Activated CD4-positive, alpha-beta T cell treated with anti-CD3 and anti-CD28 coated beads for 4 hours (primary cell): ENCODE results near the gene FAM227B.
"Not testable (repeated sequence)": the region's sequence is repeated elsewhere in the genome, so short reads cannot be mapped to it uniquely, and the experiment has no call there.

Experiments used
- DNase-seq, 2 donors: peaks; one replicate each; pipeline ENCODE4 v3.0.0-alpha.2; 2020

The FAM227B gene, protein sequence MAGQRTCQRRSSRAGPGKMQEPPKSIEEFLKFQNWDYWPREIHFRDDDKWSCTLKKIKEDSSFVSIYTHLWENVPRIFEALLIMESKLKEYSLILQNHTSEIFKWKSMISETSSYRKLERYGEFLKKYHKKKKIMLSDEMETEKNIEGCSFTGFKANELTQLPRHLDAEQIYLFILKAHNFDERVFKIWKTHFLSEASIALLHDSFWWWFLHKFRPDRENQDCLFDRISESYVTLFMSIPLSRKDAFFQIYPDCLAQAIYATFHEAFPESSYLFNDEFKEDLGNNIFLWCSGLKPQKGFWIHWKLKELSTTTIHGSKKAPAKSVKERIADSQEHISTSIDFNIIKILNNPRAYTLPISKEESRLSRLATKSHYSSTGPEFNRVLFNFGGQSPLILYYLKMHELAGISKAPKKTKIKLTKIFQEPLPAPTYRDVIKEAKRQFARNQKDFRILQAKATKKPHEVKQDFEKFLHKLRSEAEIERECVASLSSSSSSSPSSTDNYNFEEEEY

DNA sequence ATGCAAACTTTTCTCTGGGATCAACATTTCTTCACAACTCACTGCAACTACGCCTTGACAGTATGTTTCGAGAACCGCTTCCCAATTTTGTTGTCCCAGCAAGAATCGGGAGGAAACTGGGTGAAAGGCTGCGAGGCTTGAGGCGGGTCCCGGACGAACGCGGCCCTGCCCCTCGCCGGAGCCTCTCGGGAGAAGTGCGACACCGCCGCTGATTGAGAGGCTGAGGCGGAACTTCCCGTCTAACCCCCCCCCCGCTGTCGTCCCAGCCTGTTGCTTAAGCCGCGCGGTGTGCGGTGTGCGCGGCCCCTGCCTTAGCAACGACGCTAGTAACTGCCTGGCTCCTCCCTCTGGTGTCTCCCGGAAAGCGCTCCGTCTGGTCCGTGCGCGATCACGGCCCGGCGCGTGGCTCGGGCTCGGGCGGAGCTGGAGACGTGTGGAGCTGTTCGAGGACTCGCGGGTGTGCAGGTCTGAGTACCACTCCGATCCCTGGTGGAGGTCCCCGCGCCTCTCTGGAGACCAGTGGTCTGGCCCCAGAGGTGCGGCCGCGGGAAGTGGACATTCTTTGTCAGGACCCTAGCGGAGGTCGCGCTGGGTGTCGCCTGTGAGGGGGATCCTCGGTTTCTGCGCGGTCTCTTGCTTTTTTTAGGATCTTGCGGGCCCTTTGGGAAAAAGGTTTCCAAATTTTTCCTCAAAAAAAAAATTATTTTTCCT, at the start of gene FAM227B, which contains the start of gene DTWD1:
Gene FAM227B, minus strand, starts transcription at position 161 of the 711 bp plus-strand sequence. CDS start 5,647 bp downstream, outside the sequence.
Gene DTWD1, plus strand, starts transcription at position 391 of the 711 bp plus-strand sequence. CDS start 4,120 bp downstream, outside the sequence.
- peak; percentile 90 to 93 for DNase-seq

DNA sequence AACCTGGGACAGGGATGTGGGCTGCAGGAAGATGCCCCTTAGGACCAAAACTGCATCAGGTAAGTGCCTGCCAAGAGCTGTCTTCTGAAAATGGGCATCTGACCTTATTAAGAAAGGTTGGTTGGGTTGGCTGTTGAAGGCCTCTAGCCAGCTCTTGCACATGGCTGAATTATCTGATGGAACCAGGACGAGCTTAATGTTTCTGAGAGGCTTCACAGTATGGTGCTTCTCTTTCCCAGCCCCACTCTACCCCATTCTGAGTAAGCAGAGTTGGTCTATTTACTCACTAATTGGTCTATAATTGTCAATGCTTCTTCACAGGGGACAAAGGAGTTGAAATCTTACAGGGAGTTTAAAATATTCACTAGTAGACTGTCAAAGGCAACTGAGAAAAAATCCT, 48.7 kb upstream of the FAM227B start:
- no peak for DNase-seq

DNA sequence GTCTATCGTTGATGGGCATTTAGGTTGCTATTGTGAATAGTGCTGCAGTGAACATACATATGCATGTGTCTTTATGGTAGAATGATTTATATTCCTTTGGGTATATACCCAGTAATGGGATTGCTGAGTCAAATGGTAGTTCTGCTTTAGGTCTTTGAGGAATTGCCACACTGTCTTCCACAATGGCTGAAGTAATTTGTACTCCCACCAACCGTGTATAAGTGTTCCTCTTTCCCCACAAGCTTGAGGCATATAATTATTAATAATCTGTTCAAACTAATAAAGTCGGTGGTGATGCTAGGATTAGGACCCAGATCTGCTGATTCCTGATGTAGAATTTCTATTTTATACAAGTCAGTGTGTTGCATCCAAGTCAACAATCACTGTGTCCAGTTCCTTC, 45.9 kb upstream of the FAM227B start:
- not testable (repeated sequence) for DNase-seq

DNA sequence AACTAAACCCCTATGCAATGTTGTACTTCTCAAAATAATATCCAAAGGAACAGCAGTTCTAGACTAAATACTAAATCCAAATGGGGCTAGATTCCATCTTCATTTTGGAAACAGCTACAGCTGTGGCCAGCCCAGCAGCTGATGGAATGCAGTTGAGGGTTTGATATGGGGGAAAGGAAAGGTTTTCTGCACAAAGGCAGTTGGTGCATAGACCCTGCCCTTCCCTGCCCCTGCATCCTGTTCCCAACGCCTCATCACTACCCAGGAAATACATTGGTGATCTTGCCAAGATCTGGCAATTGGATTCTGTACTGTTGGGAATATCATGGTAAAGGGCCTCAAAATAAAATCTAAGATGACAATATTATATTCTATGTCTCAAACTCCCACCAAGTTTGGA, 44.1 kb upstream of the FAM227B start:
- DNase-seq: no peak

DNA sequence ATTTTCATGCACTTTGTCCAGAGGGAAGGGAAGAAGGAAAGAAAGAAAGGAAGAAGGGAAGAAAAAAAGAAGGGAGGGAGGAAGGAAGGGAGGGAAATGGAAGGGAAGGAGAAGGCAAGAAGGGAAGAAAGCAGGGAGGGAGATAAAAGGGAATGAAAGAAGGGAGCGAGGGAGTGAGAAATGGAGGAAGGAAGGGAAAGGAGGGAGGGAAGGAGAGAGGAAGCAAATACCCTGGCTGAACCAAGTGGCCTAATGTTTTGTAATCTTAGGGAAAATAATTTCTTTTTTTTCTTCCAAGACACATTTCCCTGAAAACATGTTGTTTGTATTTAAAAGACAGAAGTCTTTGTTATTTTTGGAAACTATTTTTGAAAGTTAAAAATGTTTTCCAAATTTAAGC, 36.1 kb upstream of the FAM227B start:
- DNase-seq: no peak

DNA sequence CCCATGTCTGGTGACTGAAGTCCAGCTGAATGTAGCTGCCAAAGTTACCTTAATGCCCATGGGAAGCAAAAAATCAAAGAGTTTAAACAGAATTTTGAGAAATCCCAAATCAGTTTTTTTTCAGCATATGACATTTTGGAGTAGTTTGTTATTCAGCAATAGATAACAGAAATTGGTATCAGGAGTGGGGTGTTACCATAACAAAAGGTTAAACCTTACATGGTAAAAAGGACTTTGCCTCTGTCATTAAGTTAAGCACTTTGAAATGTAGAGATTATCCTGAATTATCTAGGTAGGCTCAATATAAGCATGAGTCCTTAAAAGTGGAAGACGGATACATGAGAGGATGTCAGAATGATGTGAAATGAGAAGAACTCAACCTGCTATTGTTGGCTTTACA, 32.3 kb upstream of the FAM227B start:
- no peak for DNase-seq

DNA sequence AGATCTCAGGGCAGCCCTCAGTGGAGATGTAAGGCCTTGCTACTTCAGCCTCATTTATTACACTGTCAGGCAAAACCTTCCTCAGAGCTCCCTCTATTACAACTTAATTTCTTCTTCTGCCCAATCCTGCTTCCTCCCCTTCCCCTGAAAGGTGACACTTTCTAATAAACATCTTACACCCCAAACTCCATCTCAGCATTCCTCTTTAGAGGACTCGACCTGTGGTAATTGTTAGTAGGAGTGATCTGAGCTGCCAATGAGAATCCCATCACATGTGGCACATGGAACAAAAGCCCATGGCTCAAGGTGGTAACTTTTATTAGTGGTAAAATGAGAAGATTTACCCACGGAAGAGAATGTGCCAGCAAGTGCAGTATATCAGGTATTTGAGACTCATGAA, 30.1 kb upstream of the FAM227B start:
- DNase-seq: no peak

DNA sequence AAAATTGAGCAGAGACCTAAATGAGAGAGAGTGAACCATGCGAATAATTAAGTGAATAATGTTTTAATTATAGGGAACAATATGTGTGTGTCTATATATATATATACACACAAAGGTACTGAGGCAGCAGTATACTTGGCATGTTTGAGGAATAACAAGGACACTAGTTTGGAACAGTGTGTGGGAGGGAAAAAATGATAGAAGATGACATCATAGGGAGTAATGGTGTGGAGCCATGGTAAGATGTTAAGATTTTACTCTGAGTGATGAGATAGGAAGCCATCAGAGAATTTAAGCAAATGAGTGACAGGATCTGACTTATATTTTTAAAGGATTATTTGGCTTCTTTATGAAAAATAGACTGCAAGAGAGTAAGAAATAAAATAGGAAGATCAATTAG, 29.4 kb upstream of the FAM227B start:
- DNase-seq: no peak

DNA sequence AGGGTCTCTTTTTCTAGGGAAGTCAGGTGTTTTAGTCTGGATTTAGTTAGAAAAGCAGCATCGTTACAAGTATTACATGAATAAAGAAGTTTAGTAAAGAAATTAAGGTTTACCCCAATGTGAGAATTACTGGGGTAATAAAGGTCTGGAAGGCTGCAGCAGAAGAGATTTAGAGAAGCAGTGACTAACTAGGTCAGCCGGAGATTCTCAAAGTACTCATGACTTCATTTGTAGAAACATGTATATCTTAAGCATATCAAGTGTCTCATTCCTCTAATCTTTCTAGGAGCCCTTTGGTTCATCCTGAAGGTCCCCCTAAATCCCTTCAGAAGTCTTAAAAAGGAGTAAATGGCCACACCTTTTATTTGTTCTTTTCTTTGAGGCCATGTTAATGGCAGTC, 26.3 kb upstream of the FAM227B start:
- no peak for DNase-seq

DNA sequence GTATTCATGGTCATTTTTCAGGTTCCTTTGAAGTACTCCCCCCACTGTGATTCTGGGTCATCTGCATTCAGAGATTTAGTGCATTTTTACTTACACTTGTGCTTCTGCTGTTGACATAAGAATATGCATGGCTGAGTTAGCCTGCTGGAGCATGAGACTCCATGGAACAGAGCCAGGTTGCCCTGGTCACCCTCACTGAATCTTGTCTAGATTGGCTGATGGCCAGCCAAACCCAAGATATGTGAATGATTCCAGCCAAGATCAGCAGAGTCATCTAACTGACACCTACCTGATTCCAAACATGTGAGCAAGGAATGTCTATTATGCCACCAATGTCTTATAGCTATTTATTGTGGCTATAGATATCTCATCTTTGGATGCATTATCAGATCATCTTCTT, 25.3 kb upstream of the FAM227B start:
- no peak for DNase-seq

DNA sequence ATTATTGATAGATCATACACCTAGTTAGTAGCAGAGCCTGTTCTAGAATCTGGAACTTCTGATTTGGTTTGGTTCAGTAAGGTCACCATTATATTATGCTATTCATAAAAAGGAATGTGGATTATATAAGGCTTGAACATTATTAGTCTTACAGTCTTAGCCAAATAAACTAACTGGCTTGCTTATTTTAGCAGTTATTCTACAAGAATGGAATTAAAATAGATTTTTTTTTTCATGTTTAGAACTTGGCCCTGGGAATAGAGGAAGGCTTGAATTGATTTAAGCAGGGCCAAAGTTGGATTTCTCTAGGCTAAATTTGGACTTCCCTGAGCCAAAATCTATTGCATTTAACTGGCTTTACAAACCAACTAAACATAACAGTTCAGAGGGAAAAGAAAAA, 24.7 kb upstream of the FAM227B start:
- no peak for DNase-seq

DNA sequence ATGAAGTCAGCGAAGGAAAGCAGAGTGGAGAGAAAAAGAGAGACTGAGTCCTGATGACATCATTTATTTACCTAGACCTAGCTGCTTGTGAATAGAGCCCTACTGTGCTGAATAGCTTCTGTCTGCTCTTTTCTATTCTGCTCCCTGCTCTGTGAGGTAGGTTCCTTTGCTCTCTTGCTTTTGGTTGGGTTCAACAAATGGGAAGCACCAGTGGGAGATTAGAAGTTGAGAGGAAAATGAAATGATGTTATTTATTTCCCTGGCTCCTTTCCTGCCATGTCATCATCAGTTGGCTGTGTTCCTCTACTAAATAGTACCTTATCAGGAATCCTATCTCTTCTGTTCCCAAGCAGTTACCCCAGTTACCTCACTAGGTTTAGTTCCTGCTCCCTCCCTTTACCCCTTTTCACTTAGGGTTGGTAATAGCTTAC, 23.8 kb upstream of the FAM227B start:
- no peak for DNase-seq

DNA sequence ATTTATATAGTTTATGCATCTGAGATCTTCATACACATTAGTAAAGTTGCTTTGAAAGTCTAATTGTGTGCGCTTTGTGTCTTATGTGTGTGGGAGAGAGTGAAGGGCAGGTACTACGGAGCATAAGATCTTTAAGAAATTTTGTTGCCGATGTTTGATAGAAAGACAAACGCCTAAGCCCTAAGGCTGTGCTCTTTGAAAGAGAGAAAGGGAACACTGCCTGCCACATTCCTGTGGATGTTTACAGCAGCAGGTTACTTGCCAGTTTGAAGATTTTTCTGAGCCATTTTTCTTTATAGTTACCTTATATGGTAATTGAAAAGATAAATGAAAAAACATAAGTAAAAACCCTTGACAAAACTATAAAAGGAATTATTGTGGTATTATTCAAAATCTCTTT, 17.2 kb upstream of the FAM227B start:
- DNase-seq: no peak

DNA sequence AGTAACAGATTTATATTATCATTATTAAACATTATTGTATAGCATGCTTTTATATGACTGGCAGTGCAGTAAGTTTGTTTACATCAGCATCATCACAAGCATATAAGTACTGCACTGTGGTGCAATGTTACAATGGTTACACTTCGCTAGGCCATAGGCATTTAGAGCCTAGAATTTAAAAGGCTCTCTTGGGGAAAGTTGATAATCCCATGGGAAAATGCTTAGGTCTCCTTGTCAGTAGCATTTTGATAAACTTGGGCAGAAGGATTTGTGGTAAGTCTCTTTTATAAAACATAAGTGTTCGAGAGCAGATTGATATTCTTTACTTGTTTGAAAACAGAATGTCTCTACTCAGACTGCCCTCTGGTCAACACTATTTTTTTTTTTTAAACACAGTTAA, 7.8 kb upstream of the FAM227B start:
- DNase-seq: no peak

DNA sequence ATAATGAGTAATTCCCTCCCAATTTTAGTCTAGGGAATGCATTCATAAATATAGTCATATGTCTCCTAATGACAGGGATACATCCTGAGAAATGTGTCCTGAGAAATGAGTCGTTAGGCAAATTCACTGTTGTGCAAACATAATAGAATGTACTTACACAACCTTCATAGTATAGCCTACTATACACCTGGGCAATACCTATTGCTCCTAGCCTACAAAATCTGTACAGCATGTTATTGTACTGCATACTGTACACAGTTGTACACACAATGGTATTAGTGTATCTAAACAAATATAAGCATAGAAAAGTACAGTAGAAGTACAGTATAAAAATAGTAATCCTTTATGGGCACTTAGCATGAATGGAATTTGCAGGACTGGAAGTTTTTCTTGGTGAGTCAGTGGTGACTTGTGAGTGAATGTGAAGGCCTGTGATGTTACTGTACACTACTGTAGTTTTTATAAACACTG, 6.8 kb upstream of the FAM227B start:
- DNase-seq: no peak

DNA sequence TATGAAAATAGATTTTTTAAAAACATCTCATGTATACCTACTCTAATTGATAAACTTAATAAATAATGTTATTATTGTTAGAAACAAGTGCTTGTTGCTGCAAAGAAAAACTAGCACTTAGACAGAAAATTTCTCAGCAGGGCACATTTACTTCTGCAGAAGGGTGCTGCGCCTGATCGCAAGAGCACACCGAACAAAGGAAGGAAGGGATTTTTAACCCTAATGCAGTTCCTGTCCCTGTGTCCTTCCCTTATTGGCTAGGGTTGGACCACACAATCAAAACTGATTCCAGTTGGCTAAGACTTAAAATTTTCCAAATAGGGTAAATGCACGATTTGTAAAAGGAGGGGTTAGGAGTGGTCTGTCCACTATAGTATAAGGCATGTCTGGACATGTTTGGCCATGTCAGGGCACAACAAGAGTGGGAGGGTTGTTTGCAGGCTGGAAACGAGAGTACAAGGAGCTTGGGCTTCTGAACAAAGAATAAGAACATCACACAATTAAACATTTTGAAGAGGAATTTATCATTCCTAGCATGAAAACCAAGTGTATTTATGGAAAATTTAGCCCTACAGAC, 4.9 kb upstream of the FAM227B start:
- DNase-seq: no peak

DNA sequence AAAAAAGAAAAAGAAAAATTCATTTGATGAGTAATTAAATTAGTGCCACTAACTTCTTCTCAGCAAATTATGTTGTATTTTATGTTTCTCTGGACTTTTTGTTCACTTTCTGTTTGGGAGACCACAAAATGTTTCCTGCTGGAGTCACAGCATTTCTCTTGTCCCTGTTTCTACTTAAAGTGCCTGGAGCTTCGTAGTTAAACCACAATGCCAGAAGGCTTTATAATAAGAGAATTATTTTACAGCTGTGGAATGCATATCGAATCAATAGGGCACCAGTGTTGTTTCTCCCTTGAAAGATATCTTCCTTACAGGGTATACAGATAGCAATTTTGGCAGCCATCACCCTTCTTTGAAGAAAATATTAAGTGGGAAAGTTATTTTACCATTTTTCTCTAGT, 3.4 kb upstream of the FAM227B start:
- DNase-seq: no peak

DNA sequence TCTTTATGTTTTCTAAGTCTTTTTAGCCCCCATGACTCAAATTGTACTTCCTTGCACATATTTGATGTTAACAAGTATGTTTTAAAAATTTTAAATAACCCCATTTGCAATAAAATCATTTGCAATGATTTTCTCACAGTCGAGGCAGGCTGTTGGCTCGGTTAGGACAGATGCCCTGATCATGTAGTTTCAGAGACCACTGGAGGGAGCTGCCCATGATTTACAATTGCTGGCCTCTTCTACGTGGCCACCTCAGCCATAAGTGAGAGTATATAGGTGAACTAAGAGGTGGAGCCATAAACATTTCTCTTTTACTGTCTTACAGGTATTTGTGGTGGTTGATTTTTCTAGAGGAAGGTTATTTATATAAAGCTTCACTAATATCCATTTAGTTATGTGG, 1.9 kb upstream of the FAM227B start:
- no peak for DNase-seq

DNA sequence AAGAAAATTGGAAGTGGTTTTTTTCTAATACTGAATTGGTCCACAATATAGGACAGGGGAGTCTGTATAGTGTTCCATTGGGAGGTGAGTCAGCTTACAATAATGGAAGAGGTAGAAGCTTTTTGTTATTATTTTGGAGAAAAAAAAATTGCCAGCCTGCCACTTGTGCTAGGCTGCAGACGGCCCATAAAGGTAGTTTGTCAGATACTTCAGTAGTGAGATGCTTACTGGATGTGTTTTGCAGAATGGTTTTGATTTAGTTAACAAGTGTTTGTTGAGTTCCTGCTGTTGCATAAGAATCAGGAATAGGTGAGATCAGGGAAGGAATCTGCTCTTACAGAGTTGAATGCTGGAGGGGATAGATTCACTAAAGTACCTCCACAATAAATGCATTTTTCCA, 1.3 kb upstream of the FAM227B start:
- DNase-seq: no peak

DNA sequence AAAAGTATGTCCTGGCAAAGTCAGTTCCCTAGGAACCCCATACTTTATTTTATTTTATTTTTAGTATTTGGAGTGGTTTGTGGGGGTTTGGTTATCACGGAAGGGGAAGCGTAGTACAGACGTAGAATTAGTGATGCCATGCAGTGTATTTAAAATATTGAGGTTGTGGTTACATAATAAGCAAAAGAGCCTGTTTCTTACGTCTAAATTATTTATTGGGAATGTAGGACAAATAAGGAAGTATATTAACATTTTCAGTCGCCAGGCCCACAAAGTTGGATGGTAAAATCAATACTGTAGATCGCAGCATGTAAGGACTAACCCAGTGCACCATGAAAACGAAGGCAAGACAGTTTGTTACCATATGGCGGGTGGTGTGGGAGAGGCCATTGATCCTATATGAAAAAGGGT, 788 bp upstream of the FAM227B start:
- DNase-seq: no peak

DNA sequence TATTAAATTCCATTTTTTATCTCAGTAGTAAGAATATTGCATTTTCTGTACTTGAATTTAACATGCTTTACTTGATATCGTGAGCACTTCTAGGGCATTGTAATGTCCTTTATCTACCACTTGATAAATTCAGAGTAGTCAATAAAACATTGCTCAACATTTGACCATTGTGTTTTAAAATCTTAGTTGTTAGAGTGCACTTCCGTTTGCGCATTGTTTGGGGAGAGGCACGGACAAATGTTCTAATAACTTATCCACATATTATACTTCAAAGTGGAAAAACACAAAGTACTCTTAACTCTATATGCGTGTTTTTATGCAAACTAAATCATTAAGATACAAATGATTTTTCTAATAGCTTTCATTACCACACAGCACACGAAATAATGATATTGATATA, 419 bp downstream of the FAM227B start:
- DNase-seq: no peak

DNA sequence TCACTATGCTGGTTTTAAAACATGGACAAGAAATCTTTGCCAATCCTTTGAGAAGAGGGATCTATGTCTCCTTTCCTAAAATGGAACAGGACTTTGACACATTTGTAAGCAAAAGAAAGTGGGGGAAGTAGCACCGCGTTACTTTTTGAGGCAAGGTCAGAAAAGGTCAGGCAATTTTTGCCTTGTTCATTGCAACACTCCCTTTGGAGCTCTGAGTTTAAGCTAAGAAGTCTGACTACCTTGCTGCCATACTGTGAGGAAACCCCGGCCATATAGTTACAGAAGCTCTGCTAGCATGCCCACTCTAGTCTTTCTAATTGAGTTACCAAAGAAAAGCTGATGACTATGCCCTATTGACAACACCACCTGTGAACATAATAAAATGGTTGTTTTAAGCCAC, 1.4 kb downstream of the FAM227B start:
- no peak for DNase-seq

DNA sequence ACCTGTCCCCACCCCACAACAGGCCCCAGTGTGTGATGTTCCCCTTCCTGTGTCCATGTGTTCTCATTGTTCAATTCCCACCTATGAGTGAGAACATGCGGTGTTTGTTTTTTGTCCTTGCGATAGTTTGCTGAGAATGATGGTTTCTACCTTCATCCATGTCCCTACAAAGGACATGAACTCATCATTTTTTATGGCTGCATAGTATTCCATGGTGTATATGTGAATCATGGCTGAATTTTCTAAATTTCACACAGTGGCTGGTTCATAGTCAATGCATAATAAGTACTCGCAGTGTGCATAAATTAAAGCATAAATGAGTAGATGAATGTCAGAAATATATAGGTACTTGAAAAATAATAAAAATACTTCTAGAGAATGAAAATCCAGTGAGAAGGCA, 8.4 kb downstream of the FAM227B start:
- DNase-seq: not testable (repeated sequence)
